CD4-positive, alpha-beta T cell treated with Interleukin-2 at 100 ng/mL for 4 hours (primary cell): Measurements from ENCODE around the gene TSPAN9.

ENCODE experiments used
- DNase-seq: peaks from one replicate; pipeline ENCODE4 v3.0.0-alpha.2; 2020; ENCODE audit warnings: low spot score

TSPAN9 gene

DNA sequence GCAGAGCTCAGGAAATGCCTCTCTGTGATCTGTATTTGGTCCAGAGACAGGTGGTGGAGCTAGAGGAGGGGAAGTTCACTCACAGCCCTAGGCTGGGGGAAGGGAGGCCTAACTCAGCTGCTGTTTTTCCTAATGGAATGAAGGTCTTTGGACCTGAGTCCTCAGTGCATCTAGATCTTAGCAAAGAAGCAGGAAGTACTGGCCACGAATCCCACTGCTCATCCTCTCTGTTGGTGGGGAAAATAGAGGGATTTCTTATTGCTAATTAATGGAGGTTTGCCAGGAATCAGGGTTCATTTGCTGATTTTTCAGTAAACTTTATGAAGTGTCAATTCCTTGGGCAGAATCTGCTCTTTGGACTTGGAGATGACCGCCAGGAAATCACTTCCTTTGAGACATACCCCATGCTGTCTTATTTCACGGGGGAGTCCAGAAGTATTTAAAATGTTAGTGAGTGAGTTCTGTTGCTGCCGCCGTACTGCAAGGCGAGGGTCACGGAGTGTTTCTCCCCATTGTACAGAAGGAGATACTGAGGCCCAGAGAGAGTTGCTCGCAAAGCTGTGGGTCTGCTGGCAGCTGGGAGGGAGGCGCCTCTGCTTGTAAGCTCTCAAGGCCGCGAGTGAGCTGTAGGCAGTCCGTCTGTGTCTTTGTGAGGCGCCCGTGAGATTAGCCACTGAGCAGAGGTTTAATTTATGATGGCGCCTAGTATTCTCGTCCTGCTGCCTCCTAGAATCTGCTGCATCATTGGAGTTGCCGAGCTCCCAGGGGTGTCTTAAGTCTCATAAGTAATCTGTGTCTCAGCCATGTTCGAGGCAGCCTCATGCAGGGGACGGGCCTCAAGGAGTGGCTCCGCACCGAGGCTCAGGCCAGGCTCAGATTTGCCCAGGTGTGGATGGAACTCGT is 88.2 kb downstream of the TSPAN9 start:
- DNase-seq: no peak

DNA sequence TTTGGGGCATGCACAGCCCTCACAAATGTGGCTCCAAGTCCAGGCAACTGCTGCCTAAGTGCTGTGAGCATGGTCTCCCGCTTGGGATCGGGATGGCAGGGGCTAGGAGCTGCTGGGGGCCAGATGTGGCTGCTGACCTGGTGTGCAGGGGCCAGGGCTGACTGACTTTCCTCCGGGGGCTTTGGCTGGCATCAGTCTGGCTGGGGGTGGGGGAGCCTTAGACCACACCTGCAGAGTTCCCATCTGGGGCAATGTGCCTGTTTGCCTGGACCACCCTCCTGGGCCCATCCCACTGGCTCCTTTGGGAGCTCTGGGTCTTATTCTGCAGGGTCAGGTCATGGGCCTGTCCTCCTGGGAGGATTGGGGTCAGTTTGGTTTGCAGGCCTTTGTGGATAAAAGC is 90.5 kb downstream of the TSPAN9 start:
- DNase-seq: no peak

DNA sequence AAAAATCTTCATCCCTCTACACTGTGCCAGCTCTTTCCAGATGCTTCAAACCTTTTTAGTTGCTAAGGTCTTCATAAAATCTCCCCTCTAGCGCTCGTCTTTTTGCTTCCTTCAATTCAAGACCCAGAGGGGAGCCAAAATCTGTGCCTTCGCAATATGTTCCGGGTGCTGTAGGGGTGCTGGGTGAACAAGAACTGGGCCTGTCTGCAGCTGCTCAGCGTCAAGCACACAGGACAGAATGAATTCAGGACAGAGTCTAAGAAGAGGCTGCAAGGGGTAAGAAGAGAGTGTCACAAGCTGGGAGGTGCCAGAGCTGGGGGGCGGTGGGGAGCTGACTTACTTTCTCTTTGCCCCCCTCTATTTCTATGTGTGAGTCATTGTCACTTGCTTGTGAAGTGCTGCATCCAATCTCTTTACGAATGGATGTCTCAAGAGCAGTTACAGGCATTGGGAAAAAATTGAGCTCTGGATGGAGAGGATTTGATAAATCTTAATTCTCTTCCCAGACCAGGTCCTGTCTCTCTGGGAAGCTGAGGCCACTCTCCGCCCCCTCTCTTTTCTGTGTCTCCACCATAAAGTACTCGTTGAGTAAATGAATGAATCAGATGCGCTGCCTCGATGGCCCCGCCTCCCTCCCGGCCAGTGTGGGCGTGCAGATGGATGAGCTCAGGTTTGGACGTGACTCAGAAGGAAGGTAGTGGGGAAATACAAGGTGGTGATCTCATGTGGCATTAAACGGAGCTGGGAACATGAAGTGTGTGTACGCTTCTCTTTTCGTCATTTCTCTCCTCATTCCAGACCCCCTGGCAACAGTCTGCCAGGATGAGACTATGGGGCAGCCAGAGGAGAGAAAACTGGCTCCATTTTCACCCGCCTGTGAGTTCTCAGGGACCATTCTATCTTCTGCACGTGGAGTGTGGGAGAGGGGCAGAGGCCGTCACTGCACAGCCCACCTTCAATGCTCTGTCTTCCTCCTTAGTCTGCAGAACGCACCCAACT is 91.3 kb downstream of the TSPAN9 start:
- no peak for DNase-seq

DNA sequence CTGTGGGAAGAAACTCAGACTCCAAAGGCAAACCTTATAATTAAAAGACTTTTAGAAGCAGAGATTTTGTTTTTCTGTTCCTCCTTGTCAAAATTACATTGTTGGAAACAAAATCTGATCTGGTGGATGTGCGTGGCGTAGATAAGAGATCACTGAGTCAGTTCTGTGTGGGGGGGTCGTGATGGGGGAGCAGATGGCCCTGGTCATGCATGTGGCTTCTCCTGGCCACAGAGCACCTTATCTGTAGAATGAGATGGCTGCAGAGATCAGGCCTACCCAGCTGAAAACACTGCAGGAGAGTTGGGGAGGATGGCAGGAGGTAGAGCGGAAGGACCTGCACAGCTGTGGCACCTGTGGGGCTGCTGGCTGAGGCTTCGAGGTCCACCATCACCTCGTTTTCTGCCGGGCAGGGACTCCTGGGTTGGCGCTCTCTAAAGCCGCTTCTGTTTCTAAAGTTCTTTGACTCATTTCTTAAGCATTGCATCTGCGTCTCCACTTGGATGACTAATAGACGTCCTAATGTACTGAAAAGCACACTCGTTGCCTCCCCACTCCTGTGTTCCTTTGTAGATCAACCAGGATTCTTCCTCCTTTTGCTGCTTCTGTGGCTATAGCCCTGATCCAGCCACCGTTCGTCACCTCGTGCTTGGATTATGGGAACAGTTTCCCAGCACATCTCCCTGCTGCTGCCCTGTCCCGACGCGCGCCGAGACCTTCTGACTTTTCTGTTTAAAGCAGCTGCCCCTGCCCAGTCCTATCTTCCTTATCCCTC is 93.4 kb downstream of the TSPAN9 start:
- DNase-seq: no peak

DNA sequence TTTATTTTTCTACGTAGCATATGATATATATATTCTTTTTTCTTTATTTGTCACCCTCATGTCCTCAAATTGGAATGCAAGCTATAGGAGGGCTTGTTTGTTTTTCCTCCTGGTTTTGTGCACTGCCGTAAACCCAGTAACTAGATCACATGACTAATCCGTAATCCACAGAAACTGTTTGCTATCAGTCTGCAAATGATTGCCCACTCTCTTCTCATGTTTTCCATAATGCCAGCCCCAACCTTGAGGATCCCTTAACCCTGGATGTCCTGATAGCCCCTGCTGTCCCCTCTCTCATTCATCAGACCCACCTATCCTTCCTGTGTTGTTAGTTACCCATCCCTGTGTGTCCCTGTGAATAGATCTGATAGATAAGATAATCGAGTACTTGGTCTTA is 94.0 kb downstream of the TSPAN9 start:
- DNase-seq: no peak

DNA sequence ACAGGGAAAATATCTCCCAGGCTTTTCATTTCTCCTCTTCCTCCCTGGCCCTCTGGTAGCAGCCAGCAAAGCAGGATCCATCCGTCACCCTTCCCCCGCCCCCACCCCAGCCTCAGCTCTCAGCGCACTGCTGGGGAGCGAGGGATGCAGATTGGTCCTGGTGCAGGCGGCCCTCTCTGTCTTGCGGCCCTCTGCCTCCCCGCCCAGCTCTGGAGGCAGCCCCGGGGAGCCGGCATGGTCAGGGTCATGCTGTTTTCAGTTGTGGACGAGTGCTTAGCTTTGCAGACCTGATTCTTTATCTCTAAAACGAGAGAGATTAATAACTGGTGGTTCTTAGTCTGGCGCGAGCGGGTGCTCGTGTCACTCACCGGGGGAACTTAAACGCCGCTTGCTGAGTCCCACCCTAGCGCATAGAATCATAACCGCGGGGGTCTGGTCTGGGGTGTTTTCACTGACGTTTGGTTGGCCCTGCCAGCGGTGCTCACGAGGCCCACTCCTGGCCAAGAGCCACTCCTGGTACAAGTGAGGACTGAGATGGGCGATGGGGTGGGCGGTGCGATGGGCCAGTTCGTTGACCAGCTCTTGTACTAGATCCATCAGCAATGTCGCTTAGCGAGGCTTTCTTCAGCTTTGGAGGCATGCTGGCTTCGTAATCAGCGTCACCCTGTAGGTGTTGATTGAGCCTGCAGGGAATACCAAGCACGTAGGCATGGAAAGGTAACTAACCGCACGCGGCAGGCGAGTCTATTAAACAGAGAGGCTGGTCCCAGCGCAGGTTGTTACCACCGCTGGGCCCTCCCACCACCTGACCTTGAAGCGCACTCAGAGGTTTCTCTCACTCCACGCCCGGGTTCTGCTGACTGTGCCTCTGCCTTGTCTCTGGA is 95.2 kb downstream of the TSPAN9 start:
- DNase-seq: no peak

DNA sequence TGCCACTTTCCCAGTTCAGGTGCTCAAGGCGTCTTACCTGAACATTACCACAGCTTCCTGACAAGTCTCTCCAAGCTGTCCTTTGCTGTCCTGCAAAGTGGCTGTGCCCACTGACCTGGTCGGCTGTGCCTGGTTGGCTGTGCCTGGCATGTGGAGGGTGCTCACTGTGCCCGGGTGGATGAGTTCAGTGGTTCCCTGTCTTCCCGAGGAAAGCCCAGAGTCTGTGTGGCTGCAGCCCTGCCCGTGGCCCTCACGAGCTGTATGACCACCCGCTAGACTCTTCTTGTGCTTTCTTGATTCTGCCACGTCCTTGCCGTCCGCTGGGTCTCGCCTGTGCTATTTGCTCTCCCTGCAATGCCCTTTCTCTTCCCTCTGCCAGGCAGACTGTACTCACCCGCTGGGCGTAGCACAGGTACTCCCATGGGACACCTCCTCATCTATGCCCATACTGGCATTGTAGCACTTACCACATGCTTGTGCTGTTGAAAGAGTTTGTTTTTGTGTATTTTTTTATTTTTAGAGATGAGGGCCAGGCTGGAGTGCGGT is 95.9 kb downstream of the TSPAN9 start:
- DNase-seq: no peak

DNA sequence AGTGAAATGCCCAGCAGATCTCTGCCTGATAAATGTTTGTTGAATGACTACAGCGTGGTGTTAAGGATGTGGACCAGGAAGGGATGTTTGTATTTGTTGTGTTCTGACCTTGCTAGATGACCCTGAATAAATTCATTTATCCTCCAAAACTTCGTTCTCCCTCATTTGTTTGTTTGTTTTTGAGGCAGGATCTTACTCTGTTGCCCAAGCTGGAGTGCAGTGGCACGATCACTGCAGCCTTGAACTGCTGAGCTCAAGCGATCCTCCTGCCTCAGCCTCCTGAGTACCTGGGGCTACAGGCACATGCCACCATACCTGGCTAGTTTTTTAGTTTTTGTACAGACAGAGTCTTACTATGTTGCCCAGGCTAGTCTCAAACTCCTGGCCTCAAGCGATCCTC is 96.7 kb downstream of the TSPAN9 start:
- DNase-seq: no peak

DNA sequence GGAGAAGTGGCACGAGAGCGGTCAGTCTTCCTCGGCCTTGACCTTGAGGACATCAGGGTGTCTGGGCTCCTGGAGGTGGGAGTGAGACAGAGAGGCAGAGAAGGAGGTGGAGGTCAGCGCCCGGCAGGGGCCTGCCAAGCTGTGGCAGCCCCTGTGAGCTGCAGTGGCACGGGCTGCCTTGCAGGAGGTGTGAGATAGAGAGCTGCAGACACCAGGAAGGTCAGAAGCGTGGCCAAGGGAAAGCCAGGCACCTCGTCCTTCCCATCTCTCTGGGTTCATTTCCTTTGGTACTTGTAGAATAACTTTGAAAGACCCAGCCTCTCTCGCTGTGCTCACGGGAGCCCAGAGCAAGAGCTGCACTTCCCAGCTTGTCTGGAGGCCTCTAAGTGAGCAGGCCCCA is 98.1 kb downstream of the TSPAN9 start:
- no peak for DNase-seq

DNA sequence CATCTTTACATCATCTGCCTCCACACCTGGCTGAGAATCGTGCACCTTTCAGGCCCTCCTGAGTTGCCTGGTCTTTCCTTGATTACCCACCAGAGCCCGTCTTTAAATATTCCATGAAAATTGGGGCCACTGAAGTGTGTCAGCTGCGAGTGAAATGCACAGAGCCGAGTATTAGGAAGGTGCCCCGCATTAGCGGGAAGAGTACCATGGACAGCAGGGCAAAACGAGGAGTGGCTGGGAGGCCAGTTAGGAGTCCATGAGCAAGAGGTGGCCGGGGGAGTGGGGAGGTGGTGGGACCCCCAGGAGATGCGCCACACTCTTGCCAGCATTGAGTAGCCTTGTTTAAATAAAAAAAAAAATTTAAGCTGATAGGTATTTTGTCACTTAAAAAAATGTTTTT is 99.6 kb downstream of the TSPAN9 start:
- no peak for DNase-seq

DNA sequence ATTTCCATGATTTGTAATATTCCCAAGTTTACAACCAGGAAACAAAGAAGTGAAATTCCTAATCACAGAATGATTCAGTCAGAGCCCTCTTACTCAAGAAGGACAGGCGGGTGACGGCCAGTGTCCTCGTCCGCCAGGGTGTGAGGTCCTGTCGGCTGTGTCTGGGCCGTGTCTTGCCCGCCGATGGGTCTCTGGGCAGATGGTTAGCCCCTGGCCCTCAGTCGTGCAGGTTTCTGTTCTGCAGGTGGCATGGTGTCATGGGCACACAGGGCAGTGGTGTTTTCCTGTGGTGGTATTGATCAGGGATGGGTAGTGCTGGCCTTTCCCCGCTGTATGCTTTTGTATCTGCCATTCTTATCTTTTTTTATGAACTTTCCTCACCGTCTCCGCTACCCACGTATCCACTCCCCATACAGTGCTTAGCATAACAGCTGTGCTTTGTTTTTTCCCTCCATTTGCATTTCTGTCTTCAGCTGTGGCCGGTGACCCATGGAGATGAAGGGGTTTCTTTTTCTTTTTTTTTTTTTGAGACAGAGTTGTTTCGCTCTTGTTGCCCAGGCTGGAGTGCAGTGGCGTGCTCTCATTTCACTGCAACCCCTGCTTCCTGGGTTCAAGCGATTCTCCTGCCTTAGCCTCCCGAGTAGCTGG is 100.7 kb downstream of the TSPAN9 start:
- DNase-seq: no peak

DNA sequence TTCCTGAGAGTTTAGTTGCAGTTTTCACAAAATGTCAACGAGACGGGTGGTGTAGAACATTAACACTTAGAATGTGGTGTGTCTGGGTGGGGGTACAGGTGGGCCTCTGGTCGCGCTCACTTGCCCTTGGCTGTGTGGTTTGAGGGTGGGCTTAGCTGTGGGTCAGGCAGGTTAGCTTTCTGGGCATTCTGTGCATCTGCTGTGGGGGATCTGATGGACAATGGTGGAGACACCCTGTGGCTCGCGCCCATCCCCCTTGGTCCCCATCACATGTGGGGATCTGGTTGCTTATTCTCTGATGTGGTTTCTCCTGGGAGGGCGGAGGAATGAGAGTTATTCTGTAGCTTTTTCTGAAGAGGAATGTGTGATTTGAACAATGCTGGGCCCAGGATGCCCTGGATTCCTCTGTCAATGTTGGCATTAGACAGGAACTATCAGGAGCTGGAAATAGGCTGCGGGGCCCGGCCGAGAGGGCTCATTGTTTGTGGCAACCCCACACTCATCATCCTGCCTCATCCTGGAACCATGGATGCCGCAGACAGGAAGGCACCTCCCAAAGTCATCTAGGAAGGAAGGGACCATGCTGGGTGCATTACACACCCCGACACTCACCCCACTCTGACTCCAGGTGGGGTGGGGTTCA is 101.6 kb downstream of the TSPAN9 start:
- no peak for DNase-seq

DNA sequence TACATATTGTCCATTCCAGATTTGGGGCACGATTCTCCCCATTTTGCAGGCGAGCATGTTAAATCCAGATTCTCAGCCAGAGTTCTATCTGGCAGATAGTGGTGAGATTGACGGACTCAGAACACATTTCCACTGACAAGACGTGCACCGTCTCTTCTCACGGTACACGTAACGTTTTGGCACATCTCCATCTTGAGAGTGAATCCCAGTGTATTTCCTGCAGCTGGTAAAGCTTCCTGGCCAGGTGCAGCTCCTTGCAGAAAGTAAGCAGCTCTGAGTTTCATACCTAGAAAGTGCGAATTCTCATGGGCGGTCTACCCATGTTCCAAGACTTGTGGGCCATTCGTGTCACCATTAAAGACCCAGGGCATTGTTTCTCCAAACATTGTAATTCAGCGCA is 102.6 kb downstream of the TSPAN9 start:
- DNase-seq: no peak

DNA sequence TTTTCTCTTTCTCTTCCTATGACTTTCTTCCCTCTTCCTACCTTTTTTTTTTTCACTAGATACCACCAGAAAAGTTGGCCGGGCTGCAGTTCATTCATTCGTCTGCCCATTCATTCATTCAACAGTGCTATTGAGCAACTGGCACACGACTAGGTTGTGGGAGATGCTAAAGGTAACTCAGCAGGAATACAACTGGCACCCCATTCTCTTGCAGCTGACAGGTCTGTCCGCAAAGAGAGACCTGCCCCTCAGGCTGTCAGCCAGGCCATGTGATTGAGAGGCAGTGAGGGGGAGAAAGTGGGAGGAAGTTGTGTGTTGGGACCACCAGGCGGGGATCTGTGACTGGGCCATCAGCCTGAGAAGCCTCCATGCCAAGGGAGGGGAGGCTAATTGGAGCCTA is 105.2 kb downstream of the TSPAN9 start:
- DNase-seq: no peak

DNA sequence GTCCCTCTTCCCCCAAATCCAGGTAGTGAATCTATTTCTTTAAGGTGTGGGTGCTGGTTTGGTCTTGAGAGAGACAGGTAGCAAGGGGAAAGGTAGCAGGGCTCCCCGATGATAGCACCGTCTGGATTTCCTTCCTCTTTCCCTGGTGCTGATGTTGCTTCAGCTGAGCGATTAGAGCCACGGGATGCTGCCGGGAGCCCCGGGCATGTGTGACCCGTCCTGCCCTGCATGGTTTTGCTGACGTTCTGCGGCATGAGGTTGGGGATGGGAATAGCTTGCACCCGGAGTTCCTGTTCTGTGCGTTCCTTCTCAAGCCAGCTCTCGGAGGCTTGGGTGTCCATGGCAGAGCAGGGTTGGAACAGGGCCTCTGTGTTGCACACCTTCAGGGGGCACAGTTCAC is 107.3 kb downstream of the TSPAN9 start:
- DNase-seq: no peak

DNA sequence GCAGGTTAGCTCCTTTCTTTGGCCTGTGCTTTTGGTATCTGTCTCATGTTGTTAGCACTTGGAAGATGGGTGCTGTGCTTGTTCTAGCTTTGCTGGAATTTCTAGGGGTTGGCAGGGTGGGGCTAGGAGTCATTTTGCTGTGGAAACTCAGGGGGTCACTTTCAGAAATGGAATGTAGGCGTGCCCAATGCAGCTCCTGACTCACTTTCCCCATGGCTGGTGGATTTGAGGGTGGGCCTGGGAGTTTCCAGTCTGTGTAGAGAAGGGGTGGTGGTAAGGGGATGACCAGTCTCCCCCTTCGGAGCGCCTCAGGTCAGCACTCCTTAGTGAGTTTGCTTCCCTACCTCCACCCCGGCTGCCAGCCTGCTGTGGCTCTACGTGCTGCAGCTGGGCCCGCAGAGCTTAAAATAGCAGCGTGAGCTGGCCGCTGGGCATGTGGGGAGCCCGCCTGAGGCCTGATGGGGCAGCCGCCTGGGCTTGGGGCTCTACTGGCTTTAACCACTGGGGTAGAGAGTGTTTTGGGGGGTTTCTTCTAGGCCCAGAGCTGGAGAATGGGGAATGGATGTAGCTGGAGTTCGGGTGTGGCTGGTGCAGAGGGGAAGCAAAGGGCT is 108.2 kb downstream of the TSPAN9 start:
- no peak for DNase-seq

DNA sequence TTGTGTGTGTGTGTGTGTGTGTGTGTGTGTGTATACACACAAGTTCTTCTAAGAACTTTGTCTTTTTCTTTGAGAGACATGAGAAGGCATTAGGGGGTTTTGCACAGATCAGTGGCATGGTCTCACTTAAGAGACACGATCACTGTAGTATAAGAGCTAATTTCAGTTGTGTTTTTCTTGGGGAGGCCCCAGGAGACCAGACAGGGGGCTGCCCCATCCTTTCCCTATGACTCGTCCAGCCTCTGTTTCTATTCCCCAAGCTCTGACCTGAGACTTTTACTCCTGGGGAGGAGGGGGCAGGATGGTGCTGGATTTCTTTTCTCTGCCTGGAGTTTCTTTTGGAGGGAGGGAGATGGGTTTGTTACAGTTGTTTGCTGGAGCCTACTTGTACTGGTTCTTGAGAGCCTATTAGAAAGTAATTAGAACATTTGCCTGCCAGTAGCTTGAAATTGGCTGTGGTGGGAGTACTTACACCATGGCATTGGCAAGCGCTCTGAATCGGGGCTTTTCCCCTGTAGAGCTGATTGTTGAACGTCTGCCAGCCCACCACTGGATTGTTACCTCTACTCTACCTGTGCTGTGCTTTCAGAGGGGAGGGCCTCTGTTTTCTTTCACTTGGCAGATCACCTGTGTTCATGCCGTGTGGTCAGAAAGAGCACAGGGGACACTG is 109.5 kb downstream of the TSPAN9 start:
- no peak for DNase-seq

DNA sequence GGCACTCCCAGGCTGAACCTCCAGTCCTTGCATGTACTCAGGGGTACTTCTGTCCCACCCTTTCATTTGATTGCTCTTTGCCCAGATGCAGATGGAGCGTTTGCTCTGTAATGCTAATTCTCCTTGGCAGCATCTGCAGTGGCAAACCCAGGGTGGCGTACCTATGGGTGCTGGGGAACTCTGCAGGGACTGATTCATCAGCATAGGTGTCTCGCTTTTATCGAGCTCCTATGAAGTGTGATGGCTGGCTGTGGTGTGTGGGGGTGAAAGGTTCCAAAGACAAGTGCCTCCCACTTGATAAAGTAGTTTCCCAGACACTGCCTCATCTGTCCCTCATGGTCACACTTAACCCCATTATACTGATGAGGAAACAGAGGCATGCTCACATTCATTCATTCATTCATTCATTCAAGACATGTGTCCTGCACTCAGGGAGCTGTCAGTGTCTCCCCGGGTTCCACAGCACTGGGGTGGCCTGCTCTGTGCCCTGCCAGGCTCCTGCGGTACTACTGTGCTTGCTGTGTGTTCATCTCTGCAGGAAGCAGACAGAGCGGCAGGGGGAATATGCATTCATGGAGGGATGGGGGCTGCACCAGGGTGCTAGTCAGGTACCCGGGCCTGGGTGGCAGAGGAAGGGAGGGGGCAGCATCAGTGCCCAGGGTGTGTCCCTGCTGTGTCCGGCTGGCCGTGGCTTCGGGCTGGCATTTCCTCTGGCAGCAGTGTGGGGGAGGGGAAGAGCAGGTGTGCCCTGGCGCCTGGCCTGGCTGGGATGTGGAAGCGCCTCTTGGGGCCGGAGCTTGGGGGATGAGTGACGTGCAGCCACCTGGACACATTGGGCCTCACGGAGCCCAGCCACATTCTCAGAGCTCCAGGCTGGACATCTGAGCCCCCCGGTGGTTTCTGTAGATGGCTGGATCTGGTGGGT is 110.9 kb downstream of the TSPAN9 start:
- DNase-seq: no peak
